Parathyroid adenoma (tissue), 2 donors: ENCODE data around the gene RBM33.

ENCODE experiments used
- H2AFZ ChIP-seq: fragments of 300-600 bp; sonication (generic); one replicate; pipeline ENCODE4 v1.7.0; 2017; ENCODE audit warnings: antibody characterized with exemption, mild to moderate bottlenecking
- H3K27ac ChIP-seq: fragments of 300-600 bp; sonication (generic); one replicate; pipeline ENCODE4 v1.7.0; 2017
- H3K27me3 ChIP-seq: fragments of 300-600 bp; sonication (generic); one replicate; pipeline ENCODE4 v1.7.0; 2017; ENCODE audit warnings: low read length; ENCODE audit not compliant: control insufficient read depth, insufficient read depth
- H3K36me3 ChIP-seq: fragments of 300-600 bp; sonication (generic); one replicate; pipeline ENCODE4 v1.7.0; 2017; ENCODE audit warnings: low read length; ENCODE audit not compliant: control insufficient read depth, insufficient read depth
- H3K4me1 ChIP-seq: fragments of 300-600 bp; sonication (generic); one replicate; pipeline ENCODE4 v1.7.0; 2017; ENCODE audit warnings: control low read depth
- H3K4me2 ChIP-seq: fragments of 300-600 bp; sonication (generic); one replicate; pipeline ENCODE4 v1.7.0; 2017; ENCODE audit warnings: low read length
- H3K4me3 ChIP-seq: fragments of 300-600 bp; sonication (generic); one replicate; pipeline ENCODE4 v1.7.0; 2017; ENCODE audit warnings: low read depth, low read length
- H3K79me2 ChIP-seq: fragments of 300-600 bp; sonication (generic); one replicate; pipeline ENCODE4 v1.7.0; 2017; ENCODE audit warnings: control low read depth
- H3K9ac ChIP-seq: fragments of 300-600 bp; sonication (generic); one replicate; pipeline ENCODE4 v1.7.0; 2017; ENCODE audit warnings: mild to moderate bottlenecking
- H3K9me3 ChIP-seq: fragments of 300-600 bp; sonication (generic); one replicate; pipeline ENCODE4 v1.7.0; 2017; ENCODE audit warnings: low read length; ENCODE audit not compliant: control insufficient read depth
- CTCF ChIP-seq: fragments of 300-600 bp; sonication (generic); IDR thresholded peaks from one replicate; pipeline ENCODE4 v1.7.0; 2017; ENCODE audit warnings: antibody characterized with exemption, mild to moderate bottlenecking
- donor health status: primary hyperparathyroidism.

The RBM33 gene

GRCh38 chr7:155763122-155763521 is 118.7 kb downstream of the RBM33 start:
- no peaks in the 10 kb centered on the region for H3K27me3 ChIP-seq
- no peak overlapping the region for H3K4me3 ChIP-seq
- no peak for TF ChIP-seq CTCF
- peaks cover 20% of the 10 kb centered on the region for H3K79me2 ChIP-seq
- H3K36me3 ChIP-seq = no peaks in the 10 kb centered on the region
- H3K9me3 ChIP-seq = no peaks in the 10 kb centered on the region
- no peak overlapping the region for H2AFZ ChIP-seq
- no peaks in the 10 kb centered on the region for H3K4me1 ChIP-seq
- no peak overlapping the region for H3K27ac ChIP-seq
- H3K4me2 ChIP-seq = no peak overlapping the region
- no peak overlapping the region for H3K9ac ChIP-seq

GRCh38 chr7:155763691-155764437 is 119.4 kb downstream of the RBM33 start:
- no peaks in the 10 kb centered on the region for H3K9me3 ChIP-seq
- H3K36me3 ChIP-seq = no peaks in the 10 kb centered on the region
- H3K4me3 ChIP-seq = no peak overlapping the region
- no peak overlapping the region for H3K27ac ChIP-seq
- no peak overlapping the region for H3K9ac ChIP-seq
- no peak overlapping the region for H2AFZ ChIP-seq
- H3K27me3 ChIP-seq = no peaks in the 10 kb centered on the region
- H3K4me1 ChIP-seq = no peaks in the 10 kb centered on the region
- H3K79me2 ChIP-seq = peaks cover 21% of the 10 kb centered on the region
- no peak for TF ChIP-seq CTCF
- no peak overlapping the region for H3K4me2 ChIP-seq

- Histone ChIP-seq H3K9ac (no peak overlapping the region), H3K27ac (no peak overlapping the region), H3K4me3 (no peak overlapping the region), H2AFZ (no peak overlapping the region), H3K4me1 (no peaks in the 10 kb centered on the region), H3K79me2 (peaks cover 20% of the 10 kb centered on the region), H3K27me3 (no peaks in the 10 kb centered on the region), H3K4me2 (no peak overlapping the region), H3K9me3 (no peaks in the 10 kb centered on the region), H3K36me3 (no peaks in the 10 kb centered on the region)
- no peak for TF ChIP-seq CTCF
Measured at GRCh38 chr7:155764438-155764793, 120.0 kb downstream of the RBM33 start.

GRCh38 chr7:155765458-155765857 is 121.0 kb downstream of the RBM33 start:
- no peak for TF ChIP-seq CTCF
- H3K36me3 ChIP-seq = no peaks in the 10 kb centered on the region
- H3K4me3 ChIP-seq = no peak overlapping the region
- H3K27ac ChIP-seq = no peak overlapping the region
- H3K4me2 ChIP-seq = no peak overlapping the region
- no peaks in the 10 kb centered on the region for H3K4me1 ChIP-seq
- no peak overlapping the region for H3K9ac ChIP-seq
- H2AFZ ChIP-seq = no peak overlapping the region
- no peaks in the 10 kb centered on the region for H3K27me3 ChIP-seq
- H3K79me2 ChIP-seq = peaks cover 17% of the 10 kb centered on the region
- no peaks in the 10 kb centered on the region for H3K9me3 ChIP-seq

- Histone ChIP-seq H3K36me3 (no peaks in the 10 kb centered on the region), H3K4me3 (no peak overlapping the region), H3K9me3 (no peaks in the 10 kb centered on the region), H3K4me2 (no peak overlapping the region), H3K27me3 (no peaks in the 10 kb centered on the region), H2AFZ (no peak overlapping the region), H3K79me2 (peaks cover 12% of the 10 kb centered on the region), H3K27ac (no peak overlapping the region), H3K9ac (no peak overlapping the region), H3K4me1 (no peaks in the 10 kb centered on the region)
- TF ChIP-seq CTCF = no peak
Measured at GRCh38 chr7:155766386-155766785, 121.9 kb downstream of the RBM33 start.
